ENCODE data around the gene TGFBRAP1. TPM values are rescaled to one million over a fixed set of nuclear protein-coding genes. Genes with fewer than 3 reads are reported as not detected.
A peak's percentile ranks its signal among the peaks of the same experiment; 100 is the strongest.

Gene TGFBRAP1
- total RNA-seq, 2 donors from 2014 or later: 15.5 to 17.4 TPM

GRCh38 chr2:105330681-105331375 is 1.3 kb upstream of the TGFBRAP1 start:
- Histone ChIP-seq H3K9ac (ENCODE audit: extremely low read depth, low read length, poor library complexity, severe bottlenecking) (no peak overlapping the region), H3K9me3 (ENCODE audit: control insufficient read depth, low read length) (no peaks in the 10 kb centered on the region), H3K36me3 (ENCODE audit: control insufficient read depth, insufficient read depth, low read length) (no peaks in the 10 kb centered on the region), H3K27ac (ENCODE audit: low read depth, low read length) (no peak overlapping the region), H3K4me1 (ENCODE audit: control insufficient read depth, insufficient read depth, low read length) (peaks cover 10% of the 10 kb centered on the region), H3K4me3 (ENCODE audit: low read length) (peak overlapping the region; percentile 71), H3K27me3 (ENCODE audit: control insufficient read depth, insufficient read depth, low read length, poor library complexity, severe bottlenecking) (no peaks in the 10 kb centered on the region)
- Mint-ChIP-seq H3K36me3 (ENCODE audit: low read depth) (no peaks in the 10 kb centered on the region), H3K4me1 (peaks cover 16% of the 10 kb centered on the region), H3K9me3 (no peaks in the 10 kb centered on the region), H3K27me3 (ENCODE audit: insufficient read depth) (no peaks in the 10 kb centered on the region), H3K4me3 (peak overlapping the region; percentile 66), H3K27ac (no peak overlapping the region)
- 96 to 99% methylated on average over 3 to 4 of the region's 4 CpGs for WGBS, 2 experiments (ENCODE audit: insufficient coverage in 1 of 2, insufficient read length in 1 of 2)
- no peak for DNase-seq
- no peak for TF ChIP-seq CTCF (conservative IDR thresholded peaks at IDR 0.05)

- H3K4me1 ChIP-seq (ENCODE audit: control insufficient read depth, insufficient read depth, low read length): peaks cover 5% of the 10 kb centered on the region
- H3K9me3 ChIP-seq (ENCODE audit: control insufficient read depth, low read length): no peaks in the 10 kb centered on the region
- Mint-ChIP-seq H3K36me3 (ENCODE audit: low read depth) (no peaks in the 10 kb centered on the region), H3K27ac (peak overlapping the region; percentile 78), H3K27me3 (ENCODE audit: insufficient read depth) (no peaks in the 10 kb centered on the region), H3K4me1 (peaks cover 22% of the 10 kb centered on the region), H3K4me3 (peak overlapping the region; percentile 77), H3K9me3 (no peaks in the 10 kb centered on the region)
- H3K4me3 ChIP-seq (ENCODE audit: low read length): peak overlapping the region; percentile 90
- no peak for TF ChIP-seq CTCF (conservative IDR thresholded peaks at IDR 0.05)
- peak; percentile 59 for DNase-seq
- no peaks in the 10 kb centered on the region for H3K36me3 ChIP-seq (ENCODE audit: control insufficient read depth, insufficient read depth, low read length)
- H3K27ac ChIP-seq (ENCODE audit: low read depth, low read length): no peak overlapping the region
- peak overlapping the region; percentile 48 for H3K9ac ChIP-seq (ENCODE audit: extremely low read depth, low read length, poor library complexity, severe bottlenecking)
- no peaks in the 10 kb centered on the region for H3K27me3 ChIP-seq (ENCODE audit: control insufficient read depth, insufficient read depth, low read length, poor library complexity, severe bottlenecking)
- 1 to 20% methylated on average over 1 to 14 of the region's 17 CpGs for WGBS, 2 experiments (ENCODE audit: insufficient coverage in 1 of 2, insufficient read length in 1 of 2)
These were observed 359 bp downstream of the TGFBRAP1 start for GRCh38 chr2:105329197-105329554.

- peak overlapping the region; percentile 77 for H3K4me3 Mint-ChIP-seq
- H3K27ac ChIP-seq (ENCODE audit: low read depth, low read length): no peak overlapping the region
- 82 to 86% methylated on average over 14 to 16 of the region's 16 CpGs for WGBS, 2 experiments (ENCODE audit: insufficient coverage in 1 of 2, insufficient read length in 1 of 2)
- peaks cover 5% of the 10 kb centered on the region for H3K4me1 ChIP-seq (ENCODE audit: control insufficient read depth, insufficient read depth, low read length)
- H3K36me3 Mint-ChIP-seq (ENCODE audit: low read depth): no peaks in the 10 kb centered on the region
- H3K27ac Mint-ChIP-seq: peak overlapping the region; percentile 78
- no peaks in the 10 kb centered on the region for H3K9me3 ChIP-seq (ENCODE audit: control insufficient read depth, low read length)
- TF ChIP-seq CTCF (conservative IDR thresholded peaks at IDR 0.05): no peak
- peak overlapping the region; percentile 90 for H3K4me3 ChIP-seq (ENCODE audit: low read length)
- peaks cover 25% of the 10 kb centered on the region for H3K4me1 Mint-ChIP-seq
- no peaks in the 10 kb centered on the region for H3K36me3 ChIP-seq (ENCODE audit: control insufficient read depth, insufficient read depth, low read length)
- H3K27me3 Mint-ChIP-seq (ENCODE audit: insufficient read depth): no peaks in the 10 kb centered on the region
- no peaks in the 10 kb centered on the region for H3K9me3 Mint-ChIP-seq
- peak; percentile 54 for DNase-seq
- peak overlapping the region; percentile 48 for H3K9ac ChIP-seq (ENCODE audit: extremely low read depth, low read length, poor library complexity, severe bottlenecking)
- H3K27me3 ChIP-seq (ENCODE audit: control insufficient read depth, insufficient read depth, low read length, poor library complexity, severe bottlenecking): no peaks in the 10 kb centered on the region
These were observed 996 bp downstream of the TGFBRAP1 start for GRCh38 chr2:105328281-105329196.
